PFSK-1 (cell line): ENCODE results near the gene GALNTL6.

Experiments used
- POLR2AphosphoS5 ChIP-seq: IDR thresholded peaks from 2 replicates; pipeline ENCODE4 v1.6.1; 2012; ENCODE audit warnings: low read depth, mild to moderate bottlenecking, control low read depth, low read length, moderate library complexity
- REST ChIP-seq, 2 experiments: IDR thresholded peaks; 2 replicates each; pipeline versions ENCODE4 v1.6.1 to v1.8.0; 2011 to 2012; ENCODE audit warnings: low read depth in 2 of 2, low read length in 2 of 2, control low read depth in 1 of 2, inconsistent platforms in 1 of 2, mild to moderate bottlenecking in 1 of 2, moderate library complexity in 1 of 2; ENCODE audit not compliant: insufficient read depth in 1 of 2
- TAF1 ChIP-seq: IDR thresholded peaks from 2 replicates; pipeline ENCODE4 v1.6.1; 2012; ENCODE audit warnings: low read length, control low read depth, borderline replicate concordance; ENCODE audit not compliant: insufficient read depth

- TF ChIP-seq POLR2AphosphoS5: no peak
- no peak for TF ChIP-seq TAF1
- no peak for TF ChIP-seq REST (IDR thresholded peaks at IDR 0.05; ENCODE audit: insufficient read depth in 1 of 2, low read depth in 2 of 2, low read length in 2 of 2)
Measured at GRCh38 chr4:172866421-172866820, 1053.2 kb downstream of the GALNTL6 start.
